Body of pancreas (tissue), 4 donors: ENCODE results near the gene NGEF. TPM values are rescaled to one million over a fixed set of nuclear protein-coding genes. Genes with fewer than 3 reads are reported as not detected.

ENCODE experiments used
- ATAC-seq: fragments of 150-250 bp; one replicate; pipeline ENCODE4 v1.9.1; 2016
- DNase-seq, 4 donors: peaks; one replicate each; pipeline ENCODE4 v3.0.0-alpha.2; 2019
- H3K27ac ChIP-seq, 4 donors: fragments of 200-600 bp; sonication (generic); 1 replicate in 3 of 4; 2 replicates in 1 of 4; pipeline versions ENCODE4 v1.5.1 to v1.6.1; 2016 to 2019; ENCODE audit warnings: mild to moderate bottlenecking in 1 of 4, mixed read lengths in 1 of 4, moderate library complexity in 1 of 4
- H3K27me3 ChIP-seq, 2 donors: fragments of 200-600 bp; sonication (generic); one replicate each; pipeline ENCODE4 v1.6.0; 2016; ENCODE audit warnings: mild to moderate bottlenecking in 1 of 2
- H3K36me3 ChIP-seq, 2 donors: fragments of 200-600 bp; sonication (generic); replicated peaks in 1 of 2; 2 replicates each; pipeline ENCODE4 v1.5.1; 2016; ENCODE audit warnings: low read depth in 2 of 2; ENCODE audit not compliant: insufficient read depth in 1 of 2
- H3K4me1 ChIP-seq: fragments of 200-600 bp; sonication (generic); one replicate; pipeline ENCODE4 v1.6.0; 2016
- H3K4me3 ChIP-seq, 2 donors: fragments of 200-600 bp; sonication (generic); 1 replicate in 1 of 2; 2 replicates in 1 of 2; pipeline ENCODE4 v1.5.1; 2016 to 2019
- H3K9me3 ChIP-seq, 3 donors: fragments of 200-600 bp; sonication (generic); 1 replicate in 2 of 3; 2 replicates in 1 of 3; pipeline ENCODE4 v1.5.1; 2016
- CTCF ChIP-seq, 7 experiments: fragments of 450-650 bp in 4 of 7; fragments of 200-600 bp in 3 of 7; sonication (generic) in 3 of 7; IDR thresholded peaks; one replicate each; pipeline ENCODE4 v1.5.1; 2016 to 2019; ENCODE audit warnings: antibody characterized with exemption in 7 of 7
- POLR2A ChIP-seq, 3 donors: fragments of 450-650 bp; IDR thresholded peaks; one replicate each; pipeline ENCODE4 v1.6.1; 2016; ENCODE audit warnings: antibody characterized with exemption in 3 of 3, mild to moderate bottlenecking in 2 of 3
- WGBS, 2 donors: methylation state at CpG; one replicate each; pipeline ENCODE4 v1.1.5; 2017; 5-methylcytosine and 5-hydroxymethylcytosine counted together
- intact Hi-C: fragments of 100-400 bp; cut with DNase I; formaldehyde crosslinking; loops from one replicate; pipeline ENCODE4 v1.15.1; 2023
- total RNA-seq, 2 donors: library from RNA; depleted of rRNA; stranded (reverse); fragments of >200 nt; gene quantifications; one replicate each; pipeline ENCODE4 v1.1.0, GENCODE V29; 2016

The NGEF gene
- total RNA-seq, 2 donors from 2014 or later = 4.9 to 7.0 TPM

GRCh38 chr2:232979871-232980461, 33.1 kb downstream of the NGEF start:
- intact Hi-C loops = no loop called here
- Histone ChIP-seq H3K4me3 (no peak overlapping the region), H3K9me3 (no peaks in the 10 kb centered on the region), H3K36me3 (no peaks in the 10 kb centered on the region), H3K4me1 (no peaks in the 10 kb centered on the region), H3K27ac (no peak overlapping the region), H3K27me3 (no peaks in the 10 kb centered on the region)
- TF ChIP-seq CTCF (IDR thresholded peaks at IDR 0.05) (no peak), POLR2A (IDR thresholded peaks at IDR 0.05) (no peak)
- DNase-seq = no peak
- WGBS, 2 donors = 56 to 62% methylated on average over 7 of the region's 7 CpGs
- no peak for ATAC-seq

- ATAC-seq = no peak
- no peak for TF ChIP-seq POLR2A (IDR thresholded peaks at IDR 0.05)
- TF ChIP-seq CTCF (IDR thresholded peaks at IDR 0.05) = no peak
- Histone ChIP-seq H3K27me3 (no peaks in the 10 kb centered on the region), H3K27ac (no peak overlapping the region), H3K36me3 (no peaks in the 10 kb centered on the region), H3K9me3 (no peaks in the 10 kb centered on the region), H3K4me1 (no peaks in the 10 kb centered on the region), H3K4me3 (no peak overlapping the region)
- intact Hi-C loops = no loop called here
- DNase-seq = no peak
- 89 to 92% methylated on average over 7 to 10 of the region's 10 CpGs for WGBS, 2 donors
Observed at GRCh38 chr2:232977438-232977971, 35.6 kb downstream of the NGEF start.

- Histone ChIP-seq H3K36me3 (no peaks in the 10 kb centered on the region), H3K9me3 (no peaks in the 10 kb centered on the region), H3K27ac (no peak overlapping the region), H3K27me3 (no peaks in the 10 kb centered on the region), H3K4me1 (no peaks in the 10 kb centered on the region), H3K4me3 (no peak overlapping the region)
- 76 to 79% methylated on average over 10 to 20 of the region's 20 CpGs for WGBS, 2 donors
- DNase-seq (no peak), ATAC-seq (no peak)
- TF ChIP-seq CTCF (IDR thresholded peaks at IDR 0.05) = no peak
- intact Hi-C loops = no loop called here
Observed at GRCh38 chr2:232976666-232977437, 36.2 kb downstream of the NGEF start.

- Histone ChIP-seq H3K4me1 (no peaks in the 10 kb centered on the region), H3K36me3 (no peaks in the 10 kb centered on the region), H3K9me3 (no peaks in the 10 kb centered on the region), H3K4me3 (no peak overlapping the region), H3K27ac (no peak overlapping the region), H3K27me3 (no peaks in the 10 kb centered on the region)
- TF ChIP-seq POLR2A (IDR thresholded peaks at IDR 0.05) = no peak
- TF ChIP-seq CTCF (IDR thresholded peaks at IDR 0.05) = no peak
- ATAC-seq = no peak
- WGBS, 2 donors = 81 to 92% methylated on average over 4 of the region's 4 CpGs
- no peak for DNase-seq
- intact Hi-C loops = no loop called here
Observed at GRCh38 chr2:232976176-232976575, 36.9 kb downstream of the NGEF start.
